ENCODE results near the gene ADGRL3. TPM values are rescaled to one million over a fixed set of nuclear protein-coding genes. Genes with fewer than 3 reads are reported as not detected.

ADGRL3 gene
- total RNA-seq, 4 donors from 2014 or later: 6.1 to 26.0 (median 7.3) TPM

DNA sequence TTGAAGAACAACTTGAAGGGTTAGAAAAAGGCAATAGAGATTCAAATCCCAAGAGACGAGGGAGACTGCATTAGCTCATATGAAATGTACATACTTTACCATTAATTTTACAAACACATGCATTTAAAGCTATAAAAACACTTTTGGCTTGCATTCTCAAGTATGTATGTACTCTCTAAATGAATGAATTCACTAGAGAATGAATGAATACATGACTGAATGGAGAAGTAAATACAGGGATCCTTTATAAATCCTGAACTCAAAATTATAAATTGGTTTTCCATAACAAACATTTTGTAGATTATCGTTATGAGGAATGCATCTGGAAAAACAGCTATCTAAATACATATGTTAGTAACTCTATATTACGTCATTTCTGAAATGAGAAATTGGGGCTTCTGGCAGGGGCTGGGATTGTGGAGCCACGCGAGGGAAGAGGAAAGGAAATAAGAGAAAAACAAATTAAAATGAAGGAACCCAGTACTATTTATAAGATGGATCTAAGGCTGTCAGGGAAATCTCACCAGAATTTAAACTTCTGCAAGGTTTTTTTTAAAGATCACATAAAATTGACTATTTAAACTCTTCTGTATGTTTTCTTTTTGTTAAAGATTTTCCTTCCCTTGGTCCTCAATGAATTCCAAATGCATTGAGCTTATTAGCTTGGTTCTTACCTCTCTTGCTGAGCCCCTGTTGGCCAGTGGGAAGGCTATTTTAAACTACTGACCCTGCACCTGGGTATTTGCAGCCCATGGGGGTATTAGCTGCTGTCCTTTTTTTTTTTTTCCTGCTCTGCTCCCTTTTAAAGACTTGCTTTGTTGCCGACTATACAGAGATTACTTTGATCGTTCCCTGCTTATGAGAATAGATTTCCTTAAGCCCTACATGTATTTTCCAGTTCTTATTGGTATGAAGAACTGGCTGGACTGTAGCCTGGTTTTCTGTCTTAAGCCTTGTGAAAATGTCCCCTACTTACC is 207.8 kb downstream of the ADGRL3 start:
- H3K27ac ChIP-seq: no peak overlapping the region

DNA sequence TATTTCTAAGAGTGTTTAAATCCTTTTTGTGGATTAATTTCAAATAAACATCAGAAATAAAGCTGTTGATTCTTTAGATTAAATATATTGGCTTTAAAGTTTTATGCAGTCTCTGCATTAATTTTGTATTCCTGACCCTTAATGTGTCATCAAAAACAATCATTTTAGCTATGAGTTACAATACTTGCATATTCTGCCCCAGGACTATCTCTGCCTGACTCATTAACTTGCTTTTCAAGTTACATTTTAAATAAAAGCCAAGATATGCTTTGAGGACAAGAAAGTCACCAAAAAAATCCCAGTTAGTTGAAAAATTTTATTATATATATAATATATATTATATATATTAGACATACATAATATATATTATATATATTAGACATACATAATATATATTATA is 208.7 kb downstream of the ADGRL3 start:
- Histone ChIP-seq H3K9me3 (no peaks in the 10 kb centered on the region), H3K4me1 (no peaks in the 10 kb centered on the region), H3K36me3 (no peaks in the 10 kb centered on the region), H3K27me3 (no peaks in the 10 kb centered on the region), H3K27ac (no peak overlapping the region), H3K4me3 (no peak overlapping the region)
- no peak for ATAC-seq
- TF ChIP-seq, protein P1, sequence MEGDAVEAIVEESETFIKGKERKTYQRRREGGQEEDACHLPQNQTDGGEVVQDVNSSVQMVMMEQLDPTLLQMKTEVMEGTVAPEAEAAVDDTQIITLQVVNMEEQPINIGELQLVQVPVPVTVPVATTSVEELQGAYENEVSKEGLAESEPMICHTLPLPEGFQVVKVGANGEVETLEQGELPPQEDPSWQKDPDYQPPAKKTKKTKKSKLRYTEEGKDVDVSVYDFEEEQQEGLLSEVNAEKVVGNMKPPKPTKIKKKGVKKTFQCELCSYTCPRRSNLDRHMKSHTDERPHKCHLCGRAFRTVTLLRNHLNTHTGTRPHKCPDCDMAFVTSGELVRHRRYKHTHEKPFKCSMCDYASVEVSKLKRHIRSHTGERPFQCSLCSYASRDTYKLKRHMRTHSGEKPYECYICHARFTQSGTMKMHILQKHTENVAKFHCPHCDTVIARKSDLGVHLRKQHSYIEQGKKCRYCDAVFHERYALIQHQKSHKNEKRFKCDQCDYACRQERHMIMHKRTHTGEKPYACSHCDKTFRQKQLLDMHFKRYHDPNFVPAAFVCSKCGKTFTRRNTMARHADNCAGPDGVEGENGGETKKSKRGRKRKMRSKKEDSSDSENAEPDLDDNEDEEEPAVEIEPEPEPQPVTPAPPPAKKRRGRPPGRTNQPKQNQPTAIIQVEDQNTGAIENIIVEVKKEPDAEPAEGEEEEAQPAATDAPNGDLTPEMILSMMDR (IDR thresholded peaks at IDR 0.05): no peak
- no peak for TF ChIP-seq EP300 (IDR thresholded peaks at IDR 0.05)
- TF ChIP-seq POLR2AphosphoS5 (IDR thresholded peaks at IDR 0.05): no peak
- no peak for TF ChIP-seq POLR2A (IDR thresholded peaks at IDR 0.05)

More for the DNA sequence above, 207.8 kb downstream of the ADGRL3 start:
- TF ChIP-seq, protein P1 (IDR thresholded peaks at IDR 0.05): no peak
- no peak for TF ChIP-seq POLR2A (IDR thresholded peaks at IDR 0.05)
- TF ChIP-seq EP300 (IDR thresholded peaks at IDR 0.05): no peak
- no peak for TF ChIP-seq POLR2AphosphoS5 (IDR thresholded peaks at IDR 0.05)
- H3K9me3 ChIP-seq: no peaks in the 10 kb centered on the region
- H3K27me3 ChIP-seq: no peaks in the 10 kb centered on the region
- H3K36me3 ChIP-seq: no peaks in the 10 kb centered on the region
- 53 to 57% methylated on average over 5 to 7 of the region's 7 CpGs for WGBS, 2 donors (ENCODE audit: low coverage in 1 of 2)
- H3K4me3 ChIP-seq: no peak overlapping the region
- ATAC-seq: no peak
- H3K4me1 ChIP-seq: no peaks in the 10 kb centered on the region

DNA sequence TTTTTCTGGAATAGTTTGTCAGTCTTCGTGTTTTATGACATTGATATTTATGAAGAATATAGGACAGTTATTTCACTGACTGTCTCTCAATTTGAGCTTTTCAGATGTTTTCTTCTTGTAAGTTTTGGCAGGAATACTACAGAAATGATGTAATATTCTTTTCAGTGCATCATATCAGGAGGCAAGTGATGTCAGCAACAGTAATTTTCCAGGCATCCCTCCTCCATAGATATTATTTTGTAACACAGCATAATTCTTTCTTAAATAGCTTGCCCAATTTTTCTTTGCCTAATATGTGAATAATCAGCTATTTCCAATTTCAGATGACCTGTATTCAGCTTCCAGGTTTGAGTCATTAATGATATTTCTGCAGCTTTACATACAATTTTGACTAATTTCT is 211.1 kb downstream of the ADGRL3 start:
- no peaks in the 10 kb centered on the region for H3K36me3 ChIP-seq
- no peaks in the 10 kb centered on the region for H3K9me3 ChIP-seq
- H3K27ac ChIP-seq: no peak overlapping the region
- no peaks in the 10 kb centered on the region for H3K4me1 ChIP-seq
- H3K4me3 ChIP-seq: no peak overlapping the region
- ATAC-seq: no peak
- TF ChIP-seq, protein P1 (IDR thresholded peaks at IDR 0.05): no peak
- TF ChIP-seq POLR2A (IDR thresholded peaks at IDR 0.05) (no peak), POLR2AphosphoS5 (IDR thresholded peaks at IDR 0.05) (no peak), EP300 (IDR thresholded peaks at IDR 0.05) (no peak)
- no peaks in the 10 kb centered on the region for H3K27me3 ChIP-seq
- 90 to 100% methylated on average over 1 of the region's 1 CpG for WGBS, 2 donors (ENCODE audit: low coverage in 1 of 2)

DNA sequence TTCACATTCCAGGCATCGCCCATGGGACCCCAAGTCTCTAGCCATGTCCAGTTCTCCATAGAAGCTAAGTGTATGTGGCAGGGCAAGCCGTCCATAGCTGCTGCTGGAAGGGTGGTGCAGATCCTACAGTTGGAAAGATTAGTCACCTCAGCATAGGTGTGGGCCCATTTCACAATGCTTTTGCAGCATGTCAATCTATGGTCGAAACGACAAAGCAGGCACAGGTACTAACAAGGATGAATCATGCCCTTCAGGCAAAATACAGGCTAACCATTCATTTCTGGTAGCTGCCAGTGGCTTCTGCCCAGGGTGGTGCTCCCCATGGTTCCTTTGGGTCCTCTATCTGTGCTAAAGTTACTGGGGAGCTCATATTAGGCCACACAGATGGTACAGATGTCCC is 225.2 kb downstream of the ADGRL3 start:
- no peak for ATAC-seq
- WGBS, 2 donors (ENCODE audit: low coverage in 1 of 2): 100% methylated on average over 3 of the region's 4 CpGs; no CpG with 5 or more reads in 1 of the 2 donors

More for the DNA sequence above, 225.2 kb downstream of the ADGRL3 start:
- no peaks in the 10 kb centered on the region for H3K9me3 ChIP-seq
- no peak overlapping the region for H3K4me3 ChIP-seq
- H3K27me3 ChIP-seq: no peaks in the 10 kb centered on the region
- H3K36me3 ChIP-seq: no peaks in the 10 kb centered on the region
- TF ChIP-seq POLR2AphosphoS5 (IDR thresholded peaks at IDR 0.05) (no peak), EP300 (IDR thresholded peaks at IDR 0.05) (no peak), POLR2A (IDR thresholded peaks at IDR 0.05) (no peak)
- TF ChIP-seq, protein P1 (IDR thresholded peaks at IDR 0.05): no peak
- no peak overlapping the region for H3K27ac ChIP-seq
- H3K4me1 ChIP-seq: no peaks in the 10 kb centered on the region
